ENCODE results near the gene OR52J3.
"Not testable (repeated sequence)": the region's sequence is repeated elsewhere in the genome, so short reads cannot be mapped to it uniquely, and the experiment has no call there.

The OR52J3 gene

DNA sequence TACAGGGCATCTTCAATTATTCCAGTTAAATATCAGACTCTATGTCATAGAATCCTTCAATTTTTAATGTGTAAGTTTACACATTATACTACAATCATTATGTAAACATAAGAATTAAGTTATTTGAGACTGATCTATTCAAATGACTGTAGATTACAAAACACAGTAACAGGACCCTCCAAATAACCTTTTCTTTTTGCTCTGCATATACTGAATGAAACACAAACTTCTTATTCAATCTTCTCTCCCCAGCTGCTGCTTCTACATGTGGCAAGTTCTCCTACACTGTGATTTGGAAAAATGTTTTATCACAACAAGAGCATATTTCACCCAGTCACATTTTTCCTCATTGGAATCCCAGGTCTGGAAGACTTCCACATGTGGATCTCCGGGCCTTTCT is at the start of gene OR52J3:
Gene OR52J3, plus strand, starts transcription at position 301 of the 400 bp plus-strand sequence. Its CDS starts 0 bp downstream, at position 301.
- DNase-seq = no peak

DNA sequence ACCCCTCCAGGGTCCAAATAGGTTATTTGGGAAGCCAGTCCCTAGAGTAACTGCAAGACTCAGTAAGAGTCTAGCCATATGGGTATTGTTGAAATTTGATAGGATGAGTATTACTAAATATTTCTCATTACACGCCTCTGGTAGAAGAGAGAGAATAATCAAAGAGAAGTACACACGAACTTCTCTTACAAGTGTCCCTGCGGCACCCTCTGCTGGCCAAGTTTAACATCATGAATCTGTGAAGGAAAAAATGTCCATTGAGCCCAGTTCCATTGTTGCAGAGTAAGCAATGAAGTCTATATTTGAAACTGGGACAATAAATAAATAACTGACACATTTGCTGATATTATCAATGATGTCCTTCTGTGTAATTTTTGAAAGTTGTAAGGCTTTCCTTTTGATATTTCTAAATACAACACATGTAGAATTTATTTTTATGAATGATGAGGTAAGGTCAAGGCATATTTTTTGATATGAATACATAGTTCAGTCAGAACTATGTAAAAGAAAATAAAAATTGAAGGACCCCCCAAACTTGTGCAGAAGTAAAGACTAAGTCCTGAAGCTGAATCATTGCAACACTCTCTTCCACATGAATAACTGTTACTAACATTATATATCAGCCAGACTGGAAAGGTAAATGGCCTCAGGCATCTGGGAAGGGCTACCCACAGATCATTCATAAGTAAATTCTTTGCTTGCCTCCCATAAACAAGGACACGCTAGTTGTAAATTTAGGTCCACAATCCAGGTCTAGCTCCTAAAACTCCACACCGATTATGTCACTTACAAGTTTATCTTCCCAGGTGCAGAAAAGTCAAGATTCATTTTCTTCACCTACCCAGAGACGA is 41.7 kb upstream of the OR52J3 start:
- peak; percentile 11 to 35 for DNase-seq

DNA sequence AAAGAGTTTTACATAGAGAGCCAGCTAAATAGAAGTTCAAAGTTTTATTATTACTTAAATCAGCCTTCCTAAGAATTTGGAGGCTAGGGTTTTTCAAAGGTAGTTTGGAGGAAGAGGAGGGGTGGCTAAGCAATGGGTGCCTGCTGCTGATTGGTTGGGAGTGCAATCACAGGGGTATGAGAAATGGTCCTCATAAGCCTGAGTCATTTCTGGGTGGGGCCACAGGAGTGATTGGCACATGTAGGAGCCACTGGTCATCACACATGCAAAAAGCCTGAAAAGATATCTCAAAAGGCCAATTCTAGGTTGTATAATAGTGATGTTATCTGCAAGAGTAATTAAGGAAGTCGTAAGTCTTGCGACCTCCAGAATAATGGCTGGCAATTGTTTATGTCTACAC is 38.8 kb upstream of the OR52J3 start:
- no peak for DNase-seq

DNA sequence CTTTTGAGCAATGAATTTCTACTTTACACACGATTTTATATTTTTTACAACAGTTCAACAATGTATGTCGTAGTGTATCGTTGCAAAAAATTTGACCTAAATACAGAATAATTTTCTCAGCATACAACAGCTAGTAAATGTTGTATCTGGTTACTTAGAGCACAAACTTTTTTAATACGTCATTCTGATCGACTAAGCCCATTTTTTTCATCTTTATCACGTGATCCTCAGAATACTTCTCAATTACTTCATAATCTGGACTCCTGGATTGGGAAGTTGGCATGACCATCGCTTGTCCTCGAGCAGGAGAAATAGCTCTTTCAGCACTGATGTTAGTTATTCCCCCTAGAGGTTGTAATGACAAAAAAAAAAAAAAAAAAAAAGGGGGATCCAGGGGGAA is 35.1 kb upstream of the OR52J3 start:
- DNase-seq = no peak

DNA sequence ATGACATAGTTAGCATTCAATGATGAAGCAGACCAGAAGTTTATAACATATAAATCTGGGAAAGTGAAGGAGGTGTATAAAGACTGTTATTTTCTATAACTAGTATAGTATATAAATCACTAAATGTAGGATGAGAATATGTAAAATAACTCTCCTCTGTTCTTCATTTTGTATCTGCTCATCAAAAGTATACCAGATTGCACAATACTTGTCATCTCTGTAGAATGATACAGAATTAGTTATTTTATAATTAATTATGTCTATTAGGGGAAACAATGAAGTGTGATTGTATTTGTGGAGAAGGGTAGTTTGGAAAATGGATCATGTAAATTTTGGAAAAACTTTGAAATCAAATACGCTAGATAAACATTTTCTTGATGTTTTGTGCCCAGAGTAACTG is 33.3 kb upstream of the OR52J3 start:
- DNase-seq = no peak

DNA sequence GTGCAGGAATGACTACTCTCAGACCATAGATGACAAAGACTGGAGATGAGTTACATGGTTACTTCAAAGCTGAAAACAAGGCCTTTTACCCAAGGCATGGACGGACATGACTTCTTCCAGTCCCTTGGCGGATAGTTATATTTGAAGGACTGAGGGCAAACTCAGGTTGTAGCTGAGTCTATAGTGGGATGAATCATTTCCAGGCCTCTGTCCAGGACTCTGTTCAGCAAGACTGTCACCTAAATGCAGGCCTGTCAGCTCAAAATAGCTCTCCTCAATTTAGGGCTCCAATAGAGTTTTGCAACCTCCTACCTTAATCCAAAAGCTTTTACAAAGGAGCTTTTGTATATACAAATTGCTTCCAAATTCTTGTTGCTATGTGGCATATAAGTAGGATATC is 24.3 kb upstream of the OR52J3 start:
- DNase-seq = no peak

DNA sequence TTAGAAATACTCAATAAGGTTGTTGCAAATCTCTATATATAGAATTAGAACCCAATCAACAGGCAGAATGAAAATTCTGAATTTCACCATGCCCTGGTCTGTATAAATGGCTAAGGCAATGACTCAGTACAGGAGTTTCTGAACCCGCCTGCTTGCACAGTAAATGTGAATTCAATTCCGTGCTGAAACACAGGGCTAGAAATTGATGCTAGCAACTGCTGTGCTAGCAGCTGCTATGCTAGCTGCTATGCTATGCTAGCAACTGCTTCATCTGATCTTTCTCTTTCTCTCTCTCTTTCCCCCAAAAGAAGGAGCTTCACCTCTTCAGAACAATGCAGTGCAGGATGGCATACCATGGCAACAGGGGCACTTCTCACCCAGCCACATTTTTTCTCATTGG is 9.7 kb upstream of the OR52J3 start:
- DNase-seq = no peak

DNA sequence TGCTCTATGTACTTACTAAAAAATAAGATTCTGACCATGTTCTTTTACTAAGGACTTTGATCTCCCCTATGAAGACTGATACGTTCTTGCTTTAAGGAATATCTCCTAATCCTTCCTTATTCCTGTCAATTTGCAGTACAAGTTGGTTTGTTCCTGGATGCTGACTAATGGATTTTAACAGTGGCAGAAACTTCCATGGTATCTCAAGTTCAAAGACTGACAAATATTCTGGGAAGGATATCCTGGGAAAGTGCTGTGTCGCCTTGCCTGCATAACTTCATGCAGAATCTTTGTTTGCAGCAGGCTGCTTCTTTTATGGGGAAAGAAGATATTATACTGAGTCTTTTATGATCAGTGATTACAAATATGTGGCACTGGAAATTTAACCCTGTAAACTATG is 8.4 kb upstream of the OR52J3 start:
- no peak for DNase-seq

DNA sequence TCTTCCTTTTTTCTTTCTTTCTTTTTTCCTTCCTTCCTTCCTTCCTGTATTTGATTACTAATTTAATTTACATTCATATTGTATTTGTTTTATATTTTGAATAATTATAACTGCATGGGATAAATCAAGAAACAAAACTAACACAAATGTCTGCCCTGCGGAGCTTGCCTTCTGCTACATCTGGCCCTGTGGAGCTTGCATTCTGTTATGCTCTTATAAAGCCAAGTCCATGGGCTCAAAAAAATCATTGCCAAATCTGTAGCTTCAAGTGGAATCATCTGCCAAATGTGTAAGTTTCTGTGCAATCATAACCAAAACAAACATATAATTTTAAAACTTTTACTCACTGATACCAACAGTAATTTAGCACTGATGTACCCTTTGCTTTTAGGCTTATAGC is 8.0 kb upstream of the OR52J3 start:
- no peak for DNase-seq

DNA sequence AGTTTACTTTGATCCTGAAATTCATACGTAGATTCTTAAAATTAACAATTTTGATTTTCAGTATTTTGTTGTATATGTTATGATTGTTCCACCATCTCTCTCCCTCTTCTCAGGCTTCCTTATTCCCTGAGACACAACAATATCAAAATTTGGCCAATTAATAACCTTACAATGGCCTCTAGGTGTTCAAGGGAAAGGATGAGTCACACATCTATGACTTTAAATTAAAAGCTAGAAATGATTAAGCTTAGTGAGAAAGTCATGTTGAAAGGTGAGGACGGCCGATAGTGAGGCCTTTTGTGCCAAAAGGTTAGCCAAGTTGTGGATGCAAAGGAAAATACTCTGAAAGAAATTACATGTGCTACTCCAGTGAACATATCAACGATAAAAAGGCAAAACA is 5.5 kb upstream of the OR52J3 start:
- no peak for DNase-seq

DNA sequence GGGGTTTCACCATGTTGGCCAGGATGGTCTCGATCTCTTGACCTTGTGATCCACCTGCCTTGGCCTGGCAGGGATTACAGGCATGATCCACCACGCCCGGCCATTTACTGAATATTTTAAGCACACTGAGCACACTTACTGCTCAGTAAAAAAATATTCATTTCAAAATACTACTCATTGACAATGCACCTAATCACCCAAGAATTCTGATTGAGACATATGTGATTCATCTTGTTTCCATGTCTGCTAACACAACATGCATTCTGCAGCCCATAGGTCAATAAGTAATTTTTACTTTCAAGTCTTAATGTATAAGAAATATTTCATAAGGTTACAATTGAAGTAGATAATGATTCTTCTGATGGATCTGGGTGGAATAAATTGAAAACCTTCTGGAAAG is 4.2 kb upstream of the OR52J3 start:
- DNase-seq = no peak

DNA sequence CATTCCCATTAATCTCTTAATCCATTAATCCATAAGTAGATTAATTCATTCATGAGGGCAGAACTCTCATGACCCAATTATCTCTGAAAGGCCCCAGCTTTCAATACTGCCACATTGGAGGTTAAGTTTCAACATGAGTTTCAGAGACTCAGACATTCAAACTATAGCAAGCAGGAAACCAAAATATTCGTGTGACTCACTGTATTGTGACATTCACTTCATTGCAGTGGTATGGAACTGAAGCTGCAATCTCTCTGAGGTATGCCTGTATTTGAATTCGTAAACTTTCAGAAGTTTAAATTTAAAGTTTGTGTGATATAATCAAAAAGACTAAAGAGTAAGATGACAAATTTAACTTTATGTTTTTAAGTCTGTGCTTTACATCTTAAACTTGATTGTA is 2.9 kb upstream of the OR52J3 start:
- no peak for DNase-seq

DNA sequence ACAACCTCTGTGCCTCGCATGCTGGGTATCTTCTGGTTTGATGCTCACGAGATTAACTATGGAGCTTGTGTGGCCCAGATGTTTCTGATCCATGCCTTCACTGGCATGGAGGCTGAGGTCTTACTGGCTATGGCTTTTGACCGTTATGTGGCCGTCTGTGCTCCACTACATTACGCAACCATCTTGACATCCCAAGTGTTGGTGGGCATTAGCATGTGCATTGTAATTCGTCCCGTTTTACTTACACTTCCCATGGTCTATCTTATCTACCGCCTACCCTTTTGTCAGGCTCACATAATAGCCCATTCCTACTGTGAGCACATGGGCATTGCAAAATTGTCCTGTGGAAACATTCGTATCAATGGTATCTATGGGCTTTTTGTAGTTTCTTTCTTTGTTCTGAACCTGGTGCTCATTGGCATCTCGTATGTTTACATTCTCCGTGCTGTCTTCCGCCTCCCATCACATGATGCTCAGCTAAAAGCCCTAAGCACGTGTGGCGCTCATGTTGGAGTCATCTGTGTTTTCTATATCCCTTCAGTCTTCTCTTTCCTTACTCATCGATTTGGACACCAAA is 516 bp downstream of the OR52J3 start:
- no peak for DNase-seq

DNA sequence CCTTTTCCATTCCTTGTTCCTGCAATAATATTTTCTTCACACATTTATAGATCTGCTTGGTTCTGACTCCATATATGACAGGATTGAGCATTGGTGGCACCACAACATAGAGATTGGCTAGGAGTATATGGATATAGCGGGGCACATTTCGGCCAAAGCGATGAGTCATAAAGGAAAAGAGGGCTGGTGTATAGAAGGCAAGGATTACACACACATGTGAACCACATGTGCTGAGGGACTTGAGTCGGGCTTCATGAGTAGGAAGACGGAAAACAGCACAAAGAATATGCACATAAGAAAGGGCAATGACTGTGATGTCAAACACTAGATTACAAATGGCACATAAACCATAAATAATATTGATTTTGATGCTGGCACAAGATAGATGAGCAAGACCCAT is 12.4 kb downstream of the OR52J3 start:
- DNase-seq = not testable (repeated sequence)

DNA sequence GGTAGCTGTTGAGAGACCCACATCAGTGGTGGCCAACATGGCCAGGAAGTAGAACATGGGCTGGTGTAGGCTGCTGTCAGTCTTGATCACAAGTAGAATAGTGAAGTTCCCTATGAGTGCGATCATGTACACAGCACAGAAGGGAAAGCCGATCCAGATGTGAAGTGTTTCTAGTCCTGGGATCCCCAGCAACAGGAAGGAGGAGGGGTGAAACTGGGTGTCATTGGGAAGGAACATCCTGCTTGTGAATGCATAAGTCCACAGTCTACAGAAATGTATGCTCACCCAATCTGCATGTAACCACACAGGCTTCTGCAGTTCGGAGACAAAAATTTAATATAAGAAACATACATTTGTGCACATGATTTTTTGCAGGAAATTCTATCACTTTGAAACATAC is 13.1 kb downstream of the OR52J3 start, which contains the start of gene OR52E2:
Gene OR52E2, minus strand, starts transcription at position 237 of the 400 bp plus-strand sequence. Its CDS starts 0 bp downstream, at position 237.
- no peak for DNase-seq

DNA sequence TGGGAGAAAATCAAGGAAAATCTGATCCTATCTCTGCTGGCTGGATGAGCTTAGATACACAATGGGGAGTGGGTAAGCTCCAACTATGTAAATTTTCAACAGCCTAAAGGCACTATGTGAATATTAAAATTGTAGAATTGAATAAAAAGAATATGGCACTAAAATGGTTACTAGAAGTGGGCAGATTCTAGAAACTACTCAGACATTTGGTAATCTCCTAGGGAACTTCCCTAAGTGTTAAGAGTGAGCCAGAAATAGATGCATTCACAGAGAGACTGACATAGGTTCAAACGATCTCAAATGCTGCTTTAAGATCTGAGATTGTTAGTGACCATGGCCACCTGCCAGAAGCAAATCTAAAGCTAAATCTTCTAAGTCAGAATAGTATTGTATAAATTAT is 18.7 kb downstream of the OR52J3 start:
- DNase-seq = no peak

DNA sequence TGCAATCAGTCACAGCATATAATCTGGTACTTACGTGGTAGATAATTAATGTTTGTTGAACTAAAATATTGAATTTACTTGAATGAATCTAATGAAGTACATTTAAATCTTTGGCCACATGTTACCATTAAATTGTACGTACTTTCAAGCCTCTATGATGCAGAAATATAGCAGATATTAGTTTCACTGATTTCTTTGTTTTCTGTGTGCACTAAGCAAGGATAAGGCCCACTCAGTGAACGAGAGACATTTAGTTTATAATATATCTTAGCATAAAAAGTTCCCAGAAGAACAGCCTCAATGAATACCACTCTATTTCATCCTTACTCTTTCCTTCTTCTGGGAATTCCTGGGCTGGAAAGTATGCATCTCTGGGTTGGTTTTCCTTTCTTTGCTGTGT is 22.9 kb downstream of the OR52J3 start, which contains the start of gene OR52E1:
Gene OR52E1, plus strand, starts transcription at position 301 of the 400 bp plus-strand sequence.
- DNase-seq = no peak

DNA sequence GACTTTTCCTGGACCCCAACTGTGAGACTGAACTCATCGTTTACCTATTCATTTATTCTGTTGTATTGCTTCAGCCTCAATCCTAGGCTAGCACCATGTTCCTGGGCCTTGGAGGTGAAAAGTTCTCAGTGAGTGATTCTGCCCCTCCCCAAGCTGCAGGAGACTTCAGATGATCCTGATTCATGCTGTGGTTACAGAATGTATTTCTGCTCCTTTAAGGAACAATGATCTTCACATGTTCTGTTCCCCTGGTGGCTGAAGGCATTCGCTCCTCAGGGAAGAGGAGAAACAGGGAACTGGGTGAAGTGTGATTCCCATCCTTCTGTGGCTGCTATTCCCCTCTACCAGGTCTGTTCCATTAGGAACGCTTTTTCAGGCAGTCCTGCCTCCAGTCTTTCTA is 25.5 kb downstream of the OR52J3 start:
- DNase-seq = no peak

DNA sequence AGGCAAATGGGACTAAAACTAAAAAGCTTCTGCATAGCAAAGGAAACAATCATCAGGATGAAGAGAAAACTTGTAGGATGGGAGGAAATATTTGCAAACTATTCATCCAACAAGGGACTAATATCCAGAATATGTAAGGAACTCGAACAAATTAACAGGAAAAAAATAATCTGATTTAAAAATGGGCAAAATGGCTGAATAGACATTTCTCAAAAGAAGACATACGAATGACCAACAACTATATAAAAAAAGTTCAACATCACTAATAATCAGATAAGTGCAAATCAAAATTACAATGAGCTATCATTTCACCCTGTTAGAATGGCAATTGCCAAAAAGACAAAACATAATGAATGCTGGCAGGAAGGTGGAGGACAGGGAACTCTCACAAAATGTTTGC is 35.1 kb downstream of the OR52J3 start:
- DNase-seq = no peak

DNA sequence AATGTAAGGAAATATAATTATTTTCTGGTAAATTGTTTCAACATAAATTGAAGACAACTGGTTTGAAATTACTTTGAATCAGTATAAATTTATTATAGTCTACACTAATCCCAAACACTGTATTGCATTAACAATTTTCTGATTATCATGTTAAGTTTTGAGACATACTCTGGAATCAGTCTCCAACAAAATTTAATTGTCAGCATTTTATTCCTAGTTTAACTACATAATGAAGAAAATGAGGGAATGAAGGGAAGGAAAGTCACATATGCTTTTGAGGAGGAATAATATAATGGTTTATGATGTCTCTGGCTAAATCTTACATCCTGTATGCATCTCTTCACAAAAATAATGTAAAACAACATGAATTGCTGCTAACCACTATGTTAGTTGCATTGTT is 37.3 kb downstream of the OR52J3 start:
- DNase-seq = no peak

DNA sequence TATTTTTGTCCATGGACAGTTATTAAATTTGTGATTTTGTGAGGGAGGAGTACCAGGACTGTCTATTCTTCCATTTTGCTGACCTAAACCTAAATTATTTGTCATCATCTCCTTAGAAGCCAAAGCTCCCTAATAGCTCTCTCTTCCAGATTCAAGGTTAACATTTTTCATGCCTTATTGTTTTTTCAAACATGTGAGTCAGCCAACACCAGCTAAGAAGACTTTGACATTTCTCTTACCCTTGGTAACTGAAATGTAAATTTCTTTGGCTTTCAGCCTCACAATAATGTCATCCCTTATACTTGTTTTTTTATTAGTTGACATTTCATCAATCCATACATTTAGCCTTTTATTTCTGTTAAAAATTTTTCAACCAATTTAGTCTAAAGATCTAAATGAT is 42.2 kb downstream of the OR52J3 start:
- DNase-seq = no peak

DNA sequence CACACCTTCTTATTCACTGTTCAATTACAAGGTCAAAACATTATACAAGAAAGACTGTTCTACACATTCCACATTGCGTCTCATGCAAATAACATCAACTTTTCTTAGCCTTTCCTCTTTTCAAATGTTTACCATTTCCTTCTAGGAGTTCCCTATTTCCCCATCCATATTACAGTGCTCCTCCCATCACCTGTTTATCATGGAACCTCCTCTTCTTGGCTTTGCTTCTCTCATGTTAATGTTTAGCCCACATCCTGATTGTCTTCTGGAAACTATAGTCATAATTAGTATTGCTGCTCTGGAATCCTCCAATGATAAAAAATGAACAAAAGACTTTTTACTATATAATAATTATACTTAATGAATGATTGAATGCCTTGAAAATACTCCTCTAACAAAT is 44.3 kb downstream of the OR52J3 start:
- DNase-seq = no peak

DNA sequence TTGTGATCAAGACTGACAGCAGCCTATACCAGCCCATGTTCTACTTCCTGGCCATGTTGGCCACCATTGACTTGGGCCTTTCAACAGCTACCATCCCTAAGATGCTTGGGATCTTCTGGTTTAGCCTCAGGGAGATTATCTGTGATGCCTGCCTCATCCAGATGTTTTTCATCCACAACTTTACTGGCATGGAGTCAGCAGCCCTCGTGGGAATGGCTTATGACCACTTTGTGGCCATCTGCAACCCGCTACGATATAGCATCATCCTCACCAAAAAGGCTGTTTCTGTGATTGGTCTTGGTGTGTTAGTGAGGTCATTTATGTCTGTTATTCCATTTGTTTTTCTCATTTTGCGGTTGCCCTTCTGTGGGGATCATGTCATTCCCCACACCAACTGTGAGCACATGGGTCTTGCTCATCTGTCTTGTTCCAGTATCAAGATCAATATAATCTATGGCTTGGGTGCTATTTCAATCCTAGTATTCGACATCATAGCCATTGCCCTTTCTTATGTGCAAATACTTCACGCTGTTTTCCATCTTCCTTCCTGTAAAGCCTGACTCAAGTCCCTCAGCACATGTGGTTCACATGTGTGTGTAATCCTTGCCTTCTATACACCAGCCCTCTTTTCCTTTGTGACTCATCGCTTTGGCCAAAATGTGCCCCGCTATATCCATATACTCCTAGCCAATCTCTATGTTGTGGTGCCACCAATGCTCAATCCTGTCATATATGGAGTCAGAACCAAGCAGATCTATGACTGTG is 46.7 kb downstream of the OR52J3 start:
- DNase-seq = no peak

DNA sequence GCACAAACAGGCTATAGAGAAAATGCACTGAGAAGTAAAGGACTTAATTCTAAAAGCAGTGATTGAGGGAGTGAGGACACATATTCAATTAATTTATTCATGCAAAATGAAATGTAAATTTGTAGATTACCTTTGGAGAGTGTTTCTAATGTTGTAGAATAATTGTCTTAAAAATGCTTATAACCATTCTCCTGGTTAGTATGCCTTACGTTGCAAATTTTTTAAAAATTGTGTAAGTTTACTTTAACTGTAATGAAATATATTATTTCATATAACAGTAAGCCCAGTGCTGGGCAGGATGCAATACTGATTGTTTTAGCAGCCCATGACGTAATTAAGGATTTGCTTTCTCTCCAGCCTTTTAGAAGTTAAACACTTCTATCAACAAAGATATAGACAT is 49.7 kb downstream of the OR52J3 start:
- DNase-seq = no peak

All from AML-193 (cell line).